ENCODE results near the gene MIER3. TPM values are rescaled to one million over a fixed set of nuclear protein-coding genes. Genes with fewer than 3 reads are reported as not detected.

MIER3 gene
- total and polyA plus RNA-seq, 9 of the 15 experiments (the other 6 are each of a cell fraction or from before 2014, with no cell fraction given) = 4.1 to 29.3 (median 13.0) TPM

DNA sequence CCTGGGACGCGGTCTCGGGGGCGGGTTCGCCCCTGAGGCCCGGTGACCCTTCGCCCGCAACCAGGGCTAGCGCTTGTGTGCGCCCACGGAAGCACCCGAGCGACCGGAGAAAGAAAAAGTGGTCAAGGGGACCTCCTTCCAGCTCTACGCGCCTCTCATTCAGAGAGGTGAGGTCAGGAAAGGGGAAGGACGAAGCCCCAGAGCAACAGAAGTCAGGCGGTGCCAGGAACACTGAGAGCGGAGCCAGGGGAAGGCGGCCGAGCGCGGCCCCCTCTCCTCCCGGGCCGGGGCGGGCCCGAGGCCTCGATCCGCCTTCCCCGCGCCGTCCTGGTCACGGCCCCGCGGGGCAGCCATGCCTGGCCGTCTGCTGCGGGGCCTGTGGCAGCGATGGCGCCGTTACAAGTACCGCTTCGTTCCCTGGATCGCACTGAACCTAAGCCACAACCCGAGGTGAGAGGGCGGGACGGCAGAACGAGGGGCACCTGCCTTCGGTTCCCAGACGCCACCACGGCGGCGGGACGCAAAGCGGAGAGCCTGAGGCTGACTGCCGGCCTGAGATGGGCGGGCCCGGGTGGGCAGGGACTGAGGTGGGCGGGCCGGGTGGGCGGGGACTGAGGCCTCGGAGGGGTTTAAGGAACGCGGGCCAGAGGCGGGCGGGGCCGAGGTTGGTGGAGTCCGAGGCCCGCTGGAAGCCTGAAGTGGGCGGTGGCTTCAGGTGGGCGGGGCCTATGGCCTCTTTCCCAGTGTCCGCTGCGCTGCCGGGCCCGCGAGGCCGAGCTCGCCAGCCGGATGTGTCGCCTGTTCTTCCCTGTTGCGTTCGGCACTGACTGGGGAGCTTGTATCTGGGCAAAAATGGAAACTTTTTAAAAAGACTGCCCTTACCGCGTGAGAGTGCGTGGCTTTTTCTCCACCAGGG lies 42.4 kb downstream of the MIER3 start, which contains the start of gene SETD9 (continued):
- no peak for TF ChIP-seq ZNF780A (CRISPR knock-in tag; IDR thresholded peaks at IDR 0.05)
- no peak for TF ChIP-seq ZNF77 (CRISPR knock-in tag; IDR thresholded peaks at IDR 0.05)
- TF ChIP-seq DDX20 (tag; IDR thresholded peaks at IDR 0.05; ENCODE audit: low read depth) = no peak
- no peak for TF ChIP-seq MTF1 (CRISPR knock-in tag; IDR thresholded peaks at IDR 0.05; ENCODE audit: borderline replicate concordance)
- TF ChIP-seq, protein P1, sequence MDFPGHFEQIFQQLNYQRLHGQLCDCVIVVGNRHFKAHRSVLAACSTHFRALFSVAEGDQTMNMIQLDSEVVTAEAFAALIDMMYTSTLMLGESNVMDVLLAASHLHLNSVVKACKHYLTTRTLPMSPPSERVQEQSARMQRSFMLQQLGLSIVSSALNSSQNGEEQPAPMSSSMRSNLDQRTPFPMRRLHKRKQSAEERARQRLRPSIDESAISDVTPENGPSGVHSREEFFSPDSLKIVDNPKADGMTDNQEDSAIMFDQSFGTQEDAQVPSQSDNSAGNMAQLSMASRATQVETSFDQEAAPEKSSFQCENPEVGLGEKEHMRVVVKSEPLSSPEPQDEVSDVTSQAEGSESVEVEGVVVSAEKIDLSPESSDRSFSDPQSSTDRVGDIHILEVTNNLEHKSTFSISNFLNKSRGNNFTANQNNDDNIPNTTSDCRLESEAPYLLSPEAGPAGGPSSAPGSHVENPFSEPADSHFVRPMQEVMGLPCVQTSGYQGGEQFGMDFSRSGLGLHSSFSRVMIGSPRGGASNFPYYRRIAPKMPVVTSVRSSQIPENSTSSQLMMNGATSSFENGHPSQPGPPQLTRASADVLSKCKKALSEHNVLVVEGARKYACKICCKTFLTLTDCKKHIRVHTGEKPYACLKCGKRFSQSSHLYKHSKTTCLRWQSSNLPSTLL (IDR thresholded peaks at IDR 0.05) = no peak
- TF ChIP-seq ESRRA (IDR thresholded peaks at IDR 0.05; ENCODE audit: borderline replicate concordance, low read depth) = peak; percentile 77
- TF ChIP-seq FOXA1 (IDR thresholded peaks at IDR 0.05; ENCODE audit: borderline replicate concordance) = no peak
- no peak; the same call in 1 of the 2 replicates for TF ChIP-seq GTF2E2 (tag; IDR thresholded peaks at IDR 0.05)
- TF ChIP-seq PYGO2 (tag; IDR thresholded peaks at IDR 0.05) = no peak
- no peak for TF ChIP-seq HNRNPH1 (optimal IDR thresholded peaks at IDR 0.05; ENCODE audit: low read depth, low read length)
- peak in 1 of 2 experiments; percentile 75 for TF ChIP-seq E2F6 (IDR thresholded peaks at IDR 0.05; ENCODE audit: borderline replicate concordance in 1 of 2, extremely low read depth in 1 of 2, insufficient read depth in 1 of 2, insufficient read length in 1 of 2, low read depth in 1 of 2, low read length in 1 of 2, poor library complexity in 1 of 2, severe bottlenecking in 1 of 2)
- TF ChIP-seq ARID1B (IDR thresholded peaks at IDR 0.05) = no peak
- no peak for TF ChIP-seq BCOR (IDR thresholded peaks at IDR 0.05)
- TF ChIP-seq CC2D1A (IDR thresholded peaks at IDR 0.05) = no peak
- no peak for TF ChIP-seq ARID3A (IDR thresholded peaks at IDR 0.05; ENCODE audit: borderline replicate concordance, low read depth, low read length)
- no peak for TF ChIP-seq SLC30A9 (CRISPR knock-in tag; IDR thresholded peaks at IDR 0.05)
- TF ChIP-seq EZH2 (IDR thresholded peaks at IDR 0.05; ENCODE audit: borderline replicate concordance, low read depth, low read length) = no peak
- TF ChIP-seq, protein P2, sequence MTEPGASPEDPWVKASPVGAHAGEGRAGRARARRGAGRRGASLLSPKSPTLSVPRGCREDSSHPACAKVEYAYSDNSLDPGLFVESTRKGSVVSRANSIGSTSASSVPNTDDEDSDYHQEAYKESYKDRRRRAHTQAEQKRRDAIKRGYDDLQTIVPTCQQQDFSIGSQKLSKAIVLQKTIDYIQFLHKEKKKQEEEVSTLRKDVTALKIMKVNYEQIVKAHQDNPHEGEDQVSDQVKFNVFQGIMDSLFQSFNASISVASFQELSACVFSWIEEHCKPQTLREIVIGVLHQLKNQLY (CRISPR knock-in tag; conservative IDR thresholded peaks at IDR 0.05) = no peak
- no peak for TF ChIP-seq U2AF1 (optimal IDR thresholded peaks at IDR 0.05; ENCODE audit: low read depth, low read length)
- TF ChIP-seq RFX1 (IDR thresholded peaks at IDR 0.05) = no peak
- TF ChIP-seq ZBTB1 (CRISPR knock-in tag; IDR thresholded peaks at IDR 0.05; ENCODE audit: borderline replicate concordance, low read depth) = peak; percentile 42; the same call in 1 of the 2 replicates
- no peak for TF ChIP-seq NUFIP1 (IDR thresholded peaks at IDR 0.05; ENCODE audit: partially characterized antibody)
- 0 out of 2 replicates have a peak, but pooled peaks have one; percentile 50 for TF ChIP-seq CBX5 (IDR thresholded peaks at IDR 0.05; ENCODE audit: borderline replicate concordance, low read depth)
